Endothelial cell of umbilical vein (primary cell): ENCODE measurements around the gene TMEM63B. TPM values are rescaled to one million over a fixed set of nuclear protein-coding genes. Genes with fewer than 3 reads are reported as not detected.

Experiments used
- BruUV-seq: library from RNA; stranded (reverse); fragments of 400-500 nt; replicated peaks from 2 replicates; lab custom pipeline; 2021; lab: Mats Ljungman, UMichigan
- CTCF ChIA-PET: fragments of 300-600, 350-600 bp; sonication (Branson Sonifier 250); formaldehyde crosslinking; loops from one replicate; lab custom pipeline; 2021; ENCODE audit warnings: antibody characterized with exemption, inconsistent platforms; lab: Charles Lee
- POLR2A ChIA-PET: fragments of 300-600, 350-600 bp; sonication (Branson Sonifier 250); formaldehyde crosslinking; loops from one replicate; lab custom pipeline; 2021; ENCODE audit warnings: antibody characterized with exemption, inconsistent platforms; lab: Charles Lee
- DNase-seq: peaks from one replicate; pipeline ENCODE4 v3.0.0-alpha.2; 2011; ENCODE audit warnings: low read depth, low spot score
- FAIRE-seq: peaks from 2 replicates; lab custom pipeline; 2011; peaks lifted over from hg19 to GRCh38; lab: Jason Lieb, UNC
- H2AFZ ChIP-seq: 2 replicates; pipeline ENCODE4 v1.6.0; 2012; ENCODE audit warnings: low read depth, low read length, control low read depth, inconsistent platforms
- H3K27ac ChIP-seq: 2 replicates; pipeline ENCODE4 v1.5.1; 2011; ENCODE audit warnings: low read depth, mild to moderate bottlenecking, control low read depth, low read length, moderate library complexity; ENCODE audit not compliant: insufficient read depth
- H3K27me3 ChIP-seq, 2 experiments: 2 replicates each; pipeline versions ENCODE4 v1.6.0 to v1.6.1; 2011; ENCODE audit warnings: low read length in 2 of 2, mixed read lengths in 1 of 2; ENCODE audit not compliant: control insufficient read depth in 2 of 2, insufficient read depth in 2 of 2
- H3K36me3 ChIP-seq, 2 experiments: 2 replicates in 1 of 2; 3 replicates in 1 of 2; pipeline ENCODE4 v1.5.1; 2011; ENCODE audit warnings: low read length in 2 of 2, mild to moderate bottlenecking in 1 of 2, moderate library complexity in 1 of 2; ENCODE audit not compliant: control insufficient read depth in 2 of 2, insufficient read depth in 2 of 2; ENCODE audit errors: extremely low read depth in 1 of 2
- H3K4me1 ChIP-seq: 3 replicates; pipeline ENCODE4 v1.5.1; 2011; ENCODE audit warnings: mild to moderate bottlenecking, low read length; ENCODE audit not compliant: control insufficient read depth, insufficient read depth; ENCODE audit errors: extremely low read depth
- H3K4me2 ChIP-seq: 2 replicates; pipeline ENCODE4 v1.6.1; 2011; ENCODE audit warnings: low read length, control low read depth, mixed read lengths; ENCODE audit not compliant: insufficient read depth
- H3K4me3 ChIP-seq, 3 experiments: fragments of 200-600 bp in 1 of 3; sonication (generic), shearing (Covaris generic) in 1 of 3; replicated peaks in 1 of 3; 2 replicates each; pipeline ENCODE4 v1.5.1; 2011 to 2016; ENCODE audit warnings: control low read depth in 3 of 3, low read length in 3 of 3, mild to moderate bottlenecking in 2 of 3, inconsistent platforms in 1 of 3, low read depth in 1 of 3, moderate library complexity in 1 of 3; ENCODE audit not compliant: insufficient read depth in 1 of 3
- H3K79me2 ChIP-seq: 2 replicates; pipeline ENCODE4 v1.6.0; 2012; ENCODE audit warnings: low read length, inconsistent platforms; ENCODE audit not compliant: control insufficient read depth, insufficient read depth
- H3K9ac ChIP-seq: replicated peaks from 2 replicates; pipeline ENCODE3; 2011; ENCODE audit warnings: low read length, control low read depth; ENCODE audit not compliant: insufficient read depth; ENCODE audit errors: extremely low read depth
- H3K9me1 ChIP-seq: replicated peaks from 3 replicates; pipeline ENCODE4 v1.6.0; 2011; ENCODE audit warnings: mild to moderate bottlenecking, low read length; ENCODE audit not compliant: control insufficient read depth, insufficient read depth; ENCODE audit errors: extremely low read depth
- H3K9me3 ChIP-seq: replicated peaks from 2 replicates; pipeline ENCODE4 v1.5.1; 2012; ENCODE audit warnings: low read length, inconsistent platforms; ENCODE audit not compliant: control insufficient read depth, insufficient read depth
- H4K20me1 ChIP-seq: replicated peaks from 2 replicates; pipeline ENCODE3; 2011; ENCODE audit warnings: mild to moderate bottlenecking, low read length; ENCODE audit not compliant: control insufficient read depth, insufficient read depth; ENCODE audit errors: extremely low read depth
- FOS ChIP-seq: IDR thresholded peaks from 2 replicates; pipeline ENCODE4 v1.6.1; 2011; ENCODE audit warnings: mild to moderate bottlenecking, low read length, moderate library complexity, borderline replicate concordance; ENCODE audit not compliant: insufficient read depth
- JUN ChIP-seq: IDR thresholded peaks from 2 replicates; pipeline ENCODE4 v1.6.1; 2011; ENCODE audit warnings: borderline replicate concordance, low read depth; ENCODE audit not compliant: insufficient read length, insufficient read depth
- MYC ChIP-seq: IDR thresholded peaks from one replicate; pipeline ENCODE4 v1.6.1; 2011; ENCODE audit warnings: mild to moderate bottlenecking, low read depth, low read length
- dilution Hi-C: fragments of 300-500 bp; cut with MboI; formaldehyde crosslinking; loops from one replicate; pipeline ENCODE4 v1.15.0; 2019; ENCODE audit warnings: low sequenced_read_pairs; ENCODE audit not compliant: extremely low pct_ligation_motif_present
- intact Hi-C: fragments of 100-400 bp; cut with micrococcal nuclease; formaldehyde crosslinking; loops from one replicate; pipeline ENCODE4 v1.10.0; 2022
- polyA plus RNA-seq, 4 experiments: library from polyadenylated mRNA; depleted of rRNA in 3 of 4; stranded (reverse) in 3 of 4; unstranded in 1 of 4; fragments of >200 nt; gene quantifications; 2 replicates each; pipeline versions ENCODE4 v1.2.1 to v1.2.3, GENCODE V29; 2011 to 2012; ENCODE audit warnings: missing spikeins in 1 of 4
- total RNA-seq: library from RNA; stranded (reverse); gene quantifications from 2 replicates; pipeline ENCODE4 v1.2.3, GENCODE V29; 2021
- TF ChIP-seq, protein P1 (sequence below), 2 donors: IDR thresholded peaks; 1 replicate in 1 of 2; 2 replicates in 1 of 2; pipeline ENCODE4 v1.5.1; 2011; ENCODE audit warnings: low read length in 2 of 2, mild to moderate bottlenecking in 2 of 2, moderate library complexity in 2 of 2, control low read depth in 1 of 2, inconsistent platforms in 1 of 2, low read depth in 1 of 2; ENCODE audit not compliant: insufficient read depth in 1 of 2; ENCODE audit errors: extremely low read depth in 1 of 2
- TF ChIP-seq, protein P2 (sequence below): IDR thresholded peaks from 2 replicates; pipeline ENCODE4 v1.6.1; 2011; ENCODE audit not compliant: insufficient read depth, insufficient read length

The TMEM63B gene
- total and polyA plus RNA-seq, 2 donors (not counting 3 experiments of a cell fraction or from before 2014, with no cell fraction given) = 49.7 to 56.1 TPM

DNA sequence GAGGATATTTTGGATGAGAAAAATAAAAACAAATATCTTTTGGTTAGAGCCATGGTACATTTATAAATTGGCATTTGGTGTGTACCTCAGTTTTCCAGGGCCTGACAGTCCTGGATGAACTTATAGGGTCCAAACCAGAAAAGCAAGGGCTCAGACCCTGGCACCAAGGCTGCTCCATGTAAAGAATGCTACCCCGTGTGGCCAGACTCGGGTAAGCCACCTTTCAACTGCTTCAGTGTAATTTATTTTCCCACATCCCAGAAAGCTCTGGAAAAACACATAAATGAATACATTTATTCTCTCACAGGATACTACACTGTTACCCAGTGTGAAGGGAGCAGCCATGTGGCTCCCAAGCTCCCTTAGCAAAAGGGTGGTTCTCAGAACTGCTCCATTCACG is 13.9 kb upstream of the TMEM63B start:
- H3K9me3 ChIP-seq = no peaks in the 10 kb centered on the region
- FAIRE-seq = no peak
- peaks cover 5 to 24% of the 10 kb centered on the region in 2 experiments for H3K36me3 ChIP-seq
- H3K27ac ChIP-seq = no peak overlapping the region
- no peak overlapping the region for H3K9ac ChIP-seq
- BruUV-seq = no TSS peak
- dilution Hi-C loops (no loop called here), intact Hi-C loops (no loop called here)
- peaks cover 24% of the 10 kb centered on the region for H3K4me1 ChIP-seq
- H3K4me3 ChIP-seq = no peak overlapping the region
- no peak overlapping the region for H3K4me2 ChIP-seq
- no peak overlapping the region for H2AFZ ChIP-seq
- ChIA-PET POLR2A (no interaction called here), CTCF (interaction anchor here (0.8 to 4.0 kb wide), 6 partner anchors 8 to 49 kb away, joined by 3 to 28 read pairs (median 4); no protein-coding TSS in a partner anchor)
- no peaks in the 10 kb centered on the region for H4K20me1 ChIP-seq
- TF ChIP-seq, protein P1, sequence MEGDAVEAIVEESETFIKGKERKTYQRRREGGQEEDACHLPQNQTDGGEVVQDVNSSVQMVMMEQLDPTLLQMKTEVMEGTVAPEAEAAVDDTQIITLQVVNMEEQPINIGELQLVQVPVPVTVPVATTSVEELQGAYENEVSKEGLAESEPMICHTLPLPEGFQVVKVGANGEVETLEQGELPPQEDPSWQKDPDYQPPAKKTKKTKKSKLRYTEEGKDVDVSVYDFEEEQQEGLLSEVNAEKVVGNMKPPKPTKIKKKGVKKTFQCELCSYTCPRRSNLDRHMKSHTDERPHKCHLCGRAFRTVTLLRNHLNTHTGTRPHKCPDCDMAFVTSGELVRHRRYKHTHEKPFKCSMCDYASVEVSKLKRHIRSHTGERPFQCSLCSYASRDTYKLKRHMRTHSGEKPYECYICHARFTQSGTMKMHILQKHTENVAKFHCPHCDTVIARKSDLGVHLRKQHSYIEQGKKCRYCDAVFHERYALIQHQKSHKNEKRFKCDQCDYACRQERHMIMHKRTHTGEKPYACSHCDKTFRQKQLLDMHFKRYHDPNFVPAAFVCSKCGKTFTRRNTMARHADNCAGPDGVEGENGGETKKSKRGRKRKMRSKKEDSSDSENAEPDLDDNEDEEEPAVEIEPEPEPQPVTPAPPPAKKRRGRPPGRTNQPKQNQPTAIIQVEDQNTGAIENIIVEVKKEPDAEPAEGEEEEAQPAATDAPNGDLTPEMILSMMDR (IDR thresholded peaks at IDR 0.05; ENCODE audit: extremely low read depth in 1 of 2, insufficient read depth in 1 of 2, low read depth in 1 of 2, low read length in 2 of 2) = peak; percentile 23 to 48
- TF ChIP-seq FOS = no peak
- H3K9me1 ChIP-seq = no peaks in the 10 kb centered on the region
- H3K27me3 ChIP-seq = no peaks in the 10 kb centered on the region
- H3K79me2 ChIP-seq = peaks cover 30% of the 10 kb centered on the region
- no peak for DNase-seq

- H2AFZ ChIP-seq = no peak overlapping the region
- H3K4me3 ChIP-seq = no peak overlapping the region
- TF ChIP-seq, protein P2, sequence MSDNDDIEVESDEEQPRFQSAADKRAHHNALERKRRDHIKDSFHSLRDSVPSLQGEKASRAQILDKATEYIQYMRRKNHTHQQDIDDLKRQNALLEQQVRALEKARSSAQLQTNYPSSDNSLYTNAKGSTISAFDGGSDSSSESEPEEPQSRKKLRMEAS = peak; percentile 5
- peak; percentile 43 for TF ChIP-seq JUN
- TF ChIP-seq MYC = peak; percentile 19
- TF ChIP-seq, protein P1 (IDR thresholded peaks at IDR 0.05; ENCODE audit: extremely low read depth in 1 of 2, insufficient read depth in 1 of 2, low read depth in 1 of 2, low read length in 2 of 2) = no peak
- H4K20me1 ChIP-seq = no peaks in the 10 kb centered on the region
- FAIRE-seq (peak; percentile 49), DNase-seq (peak; percentile 41)
- ChIA-PET POLR2A (interaction anchor here (1.4 kb wide), 1 partner anchor 12 kb away, joined by 3 read pairs; the partner anchor contains the start of genes MRPL14 and TMEM63B), CTCF (interaction anchor here (0.6 to 3.8 kb wide), 7 partner anchors 9 to 197 kb away, joined by 3 to 18 read pairs (median 3); partner anchors contain the start of gene AARS2)
- BruUV-seq = no TSS peak
- H3K9me1 ChIP-seq = no peaks in the 10 kb centered on the region
- H3K4me1 ChIP-seq = peaks cover 26% of the 10 kb centered on the region
- intact Hi-C loops = loop anchor here (1.0 kb wide), 2 partner anchors 11 to 12 kb away; partner anchors contain the start of genes MRPL14 and TMEM63B
- peak overlapping the region; percentile 30 for H3K9ac ChIP-seq
- H3K4me2 ChIP-seq = peak overlapping the region; percentile 50
- peaks cover 3 to 18% of the 10 kb centered on the region in 2 experiments for H3K36me3 ChIP-seq
- dilution Hi-C loops = no loop called here
- peaks cover 54% of the 10 kb centered on the region for H3K79me2 ChIP-seq
- peak overlapping the region; percentile 73 for H3K27ac ChIP-seq
- H3K27me3 ChIP-seq = no peaks in the 10 kb centered on the region
- H3K9me3 ChIP-seq = no peaks in the 10 kb centered on the region
These were observed 11.5 kb upstream of the TMEM63B start for GRCh38 chr6:44115866-44116265.
